Ishikawa (cell line): ENCODE measurements around the gene NPTX2.

Experiments used
- CEBPB ChIP-seq: IDR thresholded peaks from 2 replicates; pipeline ENCODE4 v1.6.1; 2012
- CREB1 ChIP-seq: IDR thresholded peaks from 2 replicates; pipeline ENCODE4 v1.6.1; 2012; ENCODE audit warnings: low read depth
- EGR1 ChIP-seq: IDR thresholded peaks from 2 replicates; pipeline ENCODE4 v1.6.1; 2012
- EP300 ChIP-seq: IDR thresholded peaks from 2 replicates; pipeline ENCODE4 v1.6.1; 2012; ENCODE audit warnings: borderline replicate concordance
- FOXM1 ChIP-seq: IDR thresholded peaks from 2 replicates; pipeline ENCODE4 v1.6.1; 2012; ENCODE audit warnings: low read depth, borderline replicate concordance
- MAX ChIP-seq: IDR thresholded peaks from 2 replicates; pipeline ENCODE4 v1.6.1; 2012
- NFIC ChIP-seq: IDR thresholded peaks from 2 replicates; pipeline ENCODE4 v1.6.1; 2012
- RAD21 ChIP-seq: IDR thresholded peaks from 2 replicates; pipeline ENCODE4 v1.6.1; 2012; ENCODE audit warnings: low read depth
- TAF1 ChIP-seq: IDR thresholded peaks from 2 replicates; pipeline ENCODE4 v1.6.1; 2012; ENCODE audit warnings: low read depth, mild to moderate bottlenecking
- TCF12 ChIP-seq: IDR thresholded peaks from 2 replicates; pipeline ENCODE4 v1.6.1; 2012; ENCODE audit warnings: low read depth
- TEAD4 ChIP-seq: IDR thresholded peaks from 2 replicates; pipeline ENCODE4 v1.6.1; 2012
- YY1 ChIP-seq: IDR thresholded peaks from 2 replicates; pipeline ENCODE4 v1.6.1; 2012; ENCODE audit warnings: low read depth
- ZBTB7A ChIP-seq: IDR thresholded peaks from 2 replicates; pipeline ENCODE4 v1.6.1; 2012; ENCODE audit warnings: low read depth
- TF ChIP-seq, protein P1 (sequence below): IDR thresholded peaks from 2 replicates; pipeline ENCODE4 v1.6.1; 2012; ENCODE audit warnings: low read depth, mild to moderate bottlenecking
- TF ChIP-seq, protein P2 (sequence below): IDR thresholded peaks from 2 replicates; pipeline ENCODE4 v1.6.1; 2012

Gene NPTX2

GRCh38 chr7:98655611-98656010 lies 38.5 kb downstream of the NPTX2 start:
- TF ChIP-seq NFIC, result no peak
- TF ChIP-seq ZBTB7A, result no peak
- no peak for TF ChIP-seq TEAD4
- no peak for TF ChIP-seq FOXM1
- no peak for TF ChIP-seq RAD21
- no peak for TF ChIP-seq EP300
- no peak for TF ChIP-seq CREB1
- TF ChIP-seq EGR1, result no peak
- no peak for TF ChIP-seq TCF12
- TF ChIP-seq YY1, result no peak
- TF ChIP-seq, protein P1, sequence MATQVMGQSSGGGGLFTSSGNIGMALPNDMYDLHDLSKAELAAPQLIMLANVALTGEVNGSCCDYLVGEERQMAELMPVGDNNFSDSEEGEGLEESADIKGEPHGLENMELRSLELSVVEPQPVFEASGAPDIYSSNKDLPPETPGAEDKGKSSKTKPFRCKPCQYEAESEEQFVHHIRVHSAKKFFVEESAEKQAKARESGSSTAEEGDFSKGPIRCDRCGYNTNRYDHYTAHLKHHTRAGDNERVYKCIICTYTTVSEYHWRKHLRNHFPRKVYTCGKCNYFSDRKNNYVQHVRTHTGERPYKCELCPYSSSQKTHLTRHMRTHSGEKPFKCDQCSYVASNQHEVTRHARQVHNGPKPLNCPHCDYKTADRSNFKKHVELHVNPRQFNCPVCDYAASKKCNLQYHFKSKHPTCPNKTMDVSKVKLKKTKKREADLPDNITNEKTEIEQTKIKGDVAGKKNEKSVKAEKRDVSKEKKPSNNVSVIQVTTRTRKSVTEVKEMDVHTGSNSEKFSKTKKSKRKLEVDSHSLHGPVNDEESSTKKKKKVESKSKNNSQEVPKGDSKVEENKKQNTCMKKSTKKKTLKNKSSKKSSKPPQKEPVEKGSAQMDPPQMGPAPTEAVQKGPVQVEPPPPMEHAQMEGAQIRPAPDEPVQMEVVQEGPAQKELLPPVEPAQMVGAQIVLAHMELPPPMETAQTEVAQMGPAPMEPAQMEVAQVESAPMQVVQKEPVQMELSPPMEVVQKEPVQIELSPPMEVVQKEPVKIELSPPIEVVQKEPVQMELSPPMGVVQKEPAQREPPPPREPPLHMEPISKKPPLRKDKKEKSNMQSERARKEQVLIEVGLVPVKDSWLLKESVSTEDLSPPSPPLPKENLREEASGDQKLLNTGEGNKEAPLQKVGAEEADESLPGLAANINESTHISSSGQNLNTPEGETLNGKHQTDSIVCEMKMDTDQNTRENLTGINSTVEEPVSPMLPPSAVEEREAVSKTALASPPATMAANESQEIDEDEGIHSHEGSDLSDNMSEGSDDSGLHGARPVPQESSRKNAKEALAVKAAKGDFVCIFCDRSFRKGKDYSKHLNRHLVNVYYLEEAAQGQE, result no peak
- TF ChIP-seq MAX, result no peak
- TF ChIP-seq, protein P2, sequence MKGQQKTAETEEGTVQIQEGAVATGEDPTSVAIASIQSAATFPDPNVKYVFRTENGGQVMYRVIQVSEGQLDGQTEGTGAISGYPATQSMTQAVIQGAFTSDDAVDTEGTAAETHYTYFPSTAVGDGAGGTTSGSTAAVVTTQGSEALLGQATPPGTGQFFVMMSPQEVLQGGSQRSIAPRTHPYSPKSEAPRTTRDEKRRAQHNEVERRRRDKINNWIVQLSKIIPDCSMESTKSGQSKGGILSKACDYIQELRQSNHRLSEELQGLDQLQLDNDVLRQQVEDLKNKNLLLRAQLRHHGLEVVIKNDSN, result no peak
- TF ChIP-seq CEBPB, result no peak
- TF ChIP-seq TAF1, result no peak

GRCh38 chr7:98656899-98657298 lies 39.8 kb downstream of the NPTX2 start:
- TF ChIP-seq CREB1 (no peak), ZBTB7A (no peak), CEBPB (no peak), MAX (no peak), EP300 (no peak), FOXM1 (no peak), YY1 (no peak), NFIC (no peak), TAF1 (no peak), TEAD4 (no peak), RAD21 (no peak)
- TF ChIP-seq, protein P2, result no peak
- TF ChIP-seq, protein P1, result no peak

GRCh38 chr7:98657736-98658135 lies 40.7 kb downstream of the NPTX2 start:
- TF ChIP-seq, protein P2, result no peak
- TF ChIP-seq TAF1 (no peak), CREB1 (no peak), TCF12 (no peak), YY1 (no peak), CEBPB (no peak), RAD21 (no peak), EP300 (no peak), MAX (no peak), TEAD4 (no peak), NFIC (no peak), FOXM1 (no peak)
- TF ChIP-seq, protein P1, result no peak

- no peak for TF ChIP-seq CEBPB
- no peak for TF ChIP-seq MAX
- TF ChIP-seq, protein P2, result no peak
- TF ChIP-seq, protein P1, result no peak
- no peak for TF ChIP-seq EP300
- no peak for TF ChIP-seq TAF1
- no peak for TF ChIP-seq NFIC
- TF ChIP-seq TEAD4, result no peak
- no peak for TF ChIP-seq CREB1
- TF ChIP-seq EGR1, result no peak
- TF ChIP-seq YY1, result no peak
- no peak for TF ChIP-seq ZBTB7A
- no peak for TF ChIP-seq RAD21
- TF ChIP-seq FOXM1, result no peak
- TF ChIP-seq TCF12, result no peak
Measured at GRCh38 chr7:98659756-98660155, 42.7 kb downstream of the NPTX2 start.
